ENCODE results near the gene DGKI.

The DGKI gene

DNA sequence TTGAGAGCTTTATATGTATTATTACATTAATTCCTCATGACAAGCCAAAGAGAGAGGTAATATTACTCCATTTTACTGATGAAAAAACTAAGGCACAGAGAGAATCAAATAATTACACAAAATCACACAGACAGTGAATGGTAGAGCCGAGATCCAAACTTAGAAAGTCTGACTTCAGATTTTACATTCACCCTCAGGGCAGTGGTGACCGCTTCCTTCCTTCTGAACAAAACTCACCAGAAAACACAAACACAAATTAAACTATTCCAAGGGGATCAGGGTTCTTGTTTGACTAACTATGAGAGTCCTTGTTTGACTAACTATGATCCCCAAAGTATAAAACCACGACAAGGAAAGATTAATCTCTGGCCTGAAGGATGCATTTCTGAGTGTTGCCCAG, 435.3 kb downstream of the DGKI start:
- no peak overlapping the region for H3K27ac ChIP-seq
- H3K36me3 ChIP-seq (replicated peaks): no peaks in the 10 kb centered on the region
- no peak overlapping the region for H3K4me3 ChIP-seq (ENCODE audit: low read depth, low read length)
- in situ Hi-C loops (cut with HindIII; ENCODE audit: low pct_ligation_motif_present, low sequenced_read_pairs): no loop called here
- TF ChIP-seq, protein P1, sequence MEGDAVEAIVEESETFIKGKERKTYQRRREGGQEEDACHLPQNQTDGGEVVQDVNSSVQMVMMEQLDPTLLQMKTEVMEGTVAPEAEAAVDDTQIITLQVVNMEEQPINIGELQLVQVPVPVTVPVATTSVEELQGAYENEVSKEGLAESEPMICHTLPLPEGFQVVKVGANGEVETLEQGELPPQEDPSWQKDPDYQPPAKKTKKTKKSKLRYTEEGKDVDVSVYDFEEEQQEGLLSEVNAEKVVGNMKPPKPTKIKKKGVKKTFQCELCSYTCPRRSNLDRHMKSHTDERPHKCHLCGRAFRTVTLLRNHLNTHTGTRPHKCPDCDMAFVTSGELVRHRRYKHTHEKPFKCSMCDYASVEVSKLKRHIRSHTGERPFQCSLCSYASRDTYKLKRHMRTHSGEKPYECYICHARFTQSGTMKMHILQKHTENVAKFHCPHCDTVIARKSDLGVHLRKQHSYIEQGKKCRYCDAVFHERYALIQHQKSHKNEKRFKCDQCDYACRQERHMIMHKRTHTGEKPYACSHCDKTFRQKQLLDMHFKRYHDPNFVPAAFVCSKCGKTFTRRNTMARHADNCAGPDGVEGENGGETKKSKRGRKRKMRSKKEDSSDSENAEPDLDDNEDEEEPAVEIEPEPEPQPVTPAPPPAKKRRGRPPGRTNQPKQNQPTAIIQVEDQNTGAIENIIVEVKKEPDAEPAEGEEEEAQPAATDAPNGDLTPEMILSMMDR (IDR thresholded peaks at IDR 0.05; ENCODE audit: low read depth, low read length, missing control alignments): no peak
- no peaks in the 10 kb centered on the region for H3K27me3 ChIP-seq (replicated peaks)
- DNase-seq: no peak

DNA sequence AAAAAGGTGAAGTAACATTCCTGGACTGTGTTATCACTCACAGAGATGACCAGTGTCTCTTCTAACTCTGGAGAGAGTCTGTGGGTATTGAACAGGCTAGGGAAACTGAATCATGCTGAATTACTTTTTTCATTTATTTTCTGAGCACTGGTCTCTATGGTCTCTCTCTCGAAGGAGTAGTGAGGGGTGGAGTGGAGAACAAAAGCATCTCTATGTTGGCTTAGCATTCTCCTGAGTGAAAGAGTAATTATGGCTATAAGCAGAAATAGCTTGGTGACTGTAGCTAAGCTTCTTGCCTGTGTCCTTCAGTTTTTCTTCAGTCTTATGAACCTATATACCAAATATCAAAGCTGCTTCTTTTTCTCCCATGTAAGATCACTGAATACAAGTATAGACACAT, 438.6 kb downstream of the DGKI start:
- in situ Hi-C loops (cut with HindIII; ENCODE audit: low pct_ligation_motif_present, low sequenced_read_pairs): no loop called here
- Histone ChIP-seq H3K27me3 (replicated peaks) (no peaks in the 10 kb centered on the region), H3K27ac (no peak overlapping the region), H3K36me3 (replicated peaks) (no peaks in the 10 kb centered on the region), H3K4me3 (ENCODE audit: low read depth, low read length) (no peak overlapping the region)
- DNase-seq: no peak
- TF ChIP-seq, protein P1 (IDR thresholded peaks at IDR 0.05; ENCODE audit: low read depth, low read length, missing control alignments): no peak

DNA sequence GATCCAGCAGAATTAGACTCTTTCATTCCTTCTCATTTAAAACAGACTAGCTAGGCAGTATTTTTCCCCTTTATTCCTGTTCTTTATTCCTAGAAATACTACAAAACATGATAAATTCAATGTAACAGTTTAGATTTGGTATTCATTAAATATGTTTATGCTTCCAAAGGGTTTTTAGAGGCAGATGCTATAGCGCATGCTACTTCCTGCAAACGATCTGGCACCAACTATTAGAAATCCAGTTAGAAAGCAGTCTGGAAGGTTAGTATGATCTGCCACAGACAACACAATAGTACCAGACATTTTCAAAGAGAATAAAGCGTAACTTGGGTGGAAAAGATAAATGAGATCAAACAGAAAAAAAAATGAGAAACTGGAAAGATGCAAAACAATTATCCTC, 439.7 kb downstream of the DGKI start:
- H3K27me3 ChIP-seq (replicated peaks): no peaks in the 10 kb centered on the region
- no peak overlapping the region for H3K27ac ChIP-seq
- no peak overlapping the region for H3K4me3 ChIP-seq (ENCODE audit: low read depth, low read length)
- TF ChIP-seq, protein P1 (IDR thresholded peaks at IDR 0.05; ENCODE audit: low read depth, low read length, missing control alignments): no peak
- no peak for DNase-seq
- in situ Hi-C loops (cut with HindIII; ENCODE audit: low pct_ligation_motif_present, low sequenced_read_pairs): no loop called here
- no peaks in the 10 kb centered on the region for H3K36me3 ChIP-seq (replicated peaks)

DNA sequence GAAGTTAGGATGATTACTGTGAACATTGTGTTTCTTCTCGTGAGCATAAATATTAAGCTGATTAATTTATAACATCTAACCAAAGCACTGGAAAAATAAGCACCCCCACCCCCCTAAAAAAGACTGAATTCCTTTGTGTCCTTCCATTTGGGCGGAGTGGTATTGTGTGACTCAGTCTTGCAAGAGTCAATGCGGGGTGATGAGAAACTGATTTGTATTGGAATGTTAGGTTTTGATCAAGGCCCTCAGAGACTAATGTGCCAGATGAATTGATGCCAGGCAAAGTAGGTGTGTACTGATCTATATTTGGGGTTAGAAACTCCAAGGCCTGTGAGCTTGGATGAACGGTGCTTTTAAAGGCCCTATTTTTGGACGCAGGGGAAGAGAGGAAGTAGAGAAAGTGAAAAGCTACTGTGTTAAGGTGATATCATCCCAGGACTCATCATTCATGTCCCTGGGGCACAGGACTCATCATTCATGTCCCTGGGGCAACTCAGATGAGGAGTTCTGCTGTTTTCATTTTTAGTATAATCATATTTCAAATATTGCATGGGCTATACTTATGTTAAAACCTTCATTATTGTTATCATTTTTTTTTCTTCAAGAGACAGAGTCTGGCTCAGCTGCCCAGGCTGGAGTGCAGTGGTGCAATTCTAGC, 442.0 kb downstream of the DGKI start:
- TF ChIP-seq, protein P1 (IDR thresholded peaks at IDR 0.05; ENCODE audit: low read depth, low read length, missing control alignments): no peak
- Histone ChIP-seq H3K4me3 (ENCODE audit: low read depth, low read length) (no peak overlapping the region), H3K27me3 (replicated peaks) (no peaks in the 10 kb centered on the region), H3K36me3 (replicated peaks) (no peaks in the 10 kb centered on the region), H3K27ac (no peak overlapping the region)
- in situ Hi-C loops (cut with HindIII; ENCODE audit: low pct_ligation_motif_present, low sequenced_read_pairs): no loop called here
- no peak for DNase-seq

DNA sequence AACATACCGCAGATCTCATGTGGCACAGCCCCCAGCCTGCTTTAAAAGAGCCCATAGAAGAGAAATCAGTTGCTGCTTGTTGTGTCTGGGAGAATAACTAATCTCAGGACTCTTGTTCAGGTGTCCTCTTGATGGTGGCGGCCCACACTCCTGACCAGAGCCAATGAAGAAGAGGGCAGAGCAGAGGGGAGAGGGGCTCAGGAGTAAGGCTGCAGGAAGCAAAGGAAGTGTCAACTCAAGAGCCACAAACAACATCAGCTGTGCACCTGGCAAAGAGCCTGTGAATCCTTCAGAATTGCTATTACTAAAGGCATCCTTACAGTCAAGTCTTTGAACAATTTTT, 443.4 kb downstream of the DGKI start:
- Histone ChIP-seq H3K27me3 (replicated peaks) (no peaks in the 10 kb centered on the region), H3K36me3 (replicated peaks) (no peaks in the 10 kb centered on the region), H3K27ac (no peak overlapping the region), H3K4me3 (ENCODE audit: low read depth, low read length) (no peak overlapping the region)
- in situ Hi-C loops (cut with HindIII; ENCODE audit: low pct_ligation_motif_present, low sequenced_read_pairs): no loop called here
- DNase-seq: no peak
- TF ChIP-seq, protein P1 (IDR thresholded peaks at IDR 0.05; ENCODE audit: low read depth, low read length, missing control alignments): no peak

Data from brain microvascular endothelial cell (primary cell).